AML-193 (cell line): Measurements from ENCODE around the gene DROSHA.

ENCODE experiments used
- DNase-seq, 2 experiments: peaks; one replicate each; lab custom pipeline; 2025; lab: John Stamatoyannopoulos, UW

DROSHA gene

GRCh38 chr5:31469886-31470285 lies 62.0 kb downstream of the DROSHA start:
- DNase-seq = no peak

- DNase-seq = no peak
These were observed 62.4 kb downstream of the DROSHA start for GRCh38 chr5:31469466-31469865.

- no peak for DNase-seq
These were observed 66.6 kb downstream of the DROSHA start for GRCh38 chr5:31465291-31465690.

- DNase-seq = no peak
These were observed 67.8 kb downstream of the DROSHA start for GRCh38 chr5:31464081-31464480.

- DNase-seq = no peak
These were observed 68.5 kb downstream of the DROSHA start for GRCh38 chr5:31463351-31463750.

GRCh38 chr5:31459594-31459993 lies 72.3 kb downstream of the DROSHA start:
- no peak for DNase-seq

- no peak for DNase-seq
These were observed 76.7 kb downstream of the DROSHA start for GRCh38 chr5:31455172-31455571.

GRCh38 chr5:31453522-31453921 lies 78.4 kb downstream of the DROSHA start:
- no peak for DNase-seq

- DNase-seq = no peak
These were observed 79.6 kb downstream of the DROSHA start for GRCh38 chr5:31452314-31452713.

DNA sequence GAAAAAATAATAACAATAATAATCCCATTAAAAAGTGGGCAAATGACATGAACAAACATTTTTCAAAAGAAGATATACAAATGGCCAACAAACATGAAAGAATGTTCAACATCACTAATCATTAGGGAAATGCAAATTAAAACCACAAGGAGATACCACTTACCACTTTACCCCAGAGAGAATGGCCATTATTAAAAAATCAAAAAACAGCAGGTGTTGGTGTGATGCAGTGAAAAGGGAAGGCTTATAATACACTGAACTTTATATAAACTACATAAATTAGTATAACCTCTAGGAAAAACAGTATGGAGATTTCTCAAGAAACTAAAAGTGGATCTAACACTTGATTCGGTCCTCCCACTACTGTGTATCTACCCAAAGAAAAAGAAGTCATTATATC lies 81.9 kb downstream of the DROSHA start:
- no peak for DNase-seq

- no peak for DNase-seq
These were observed 82.7 kb downstream of the DROSHA start for GRCh38 chr5:31449174-31449573.

GRCh38 chr5:31445041-31445600 lies 86.8 kb downstream of the DROSHA start:
- DNase-seq = no peak

DNA sequence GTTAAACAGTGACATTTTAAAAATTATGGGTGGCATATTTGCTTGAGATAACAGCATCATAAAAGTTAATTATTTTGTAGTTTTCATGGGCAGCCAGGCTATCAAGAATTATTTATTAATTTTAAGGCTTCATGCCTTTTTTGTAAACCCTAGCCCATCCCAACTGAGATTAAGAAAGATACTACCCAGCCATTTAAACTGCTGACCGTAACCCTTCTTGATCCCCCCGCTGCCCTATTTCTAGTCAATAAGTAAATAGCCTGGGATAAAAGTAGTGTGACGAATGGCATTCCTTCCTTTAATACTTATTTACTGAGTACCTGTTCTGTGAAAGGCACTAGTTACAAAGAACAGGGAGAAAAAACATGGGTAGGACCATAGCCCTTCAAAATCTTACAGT lies 88.3 kb downstream of the DROSHA start:
- DNase-seq = no peak

DNA sequence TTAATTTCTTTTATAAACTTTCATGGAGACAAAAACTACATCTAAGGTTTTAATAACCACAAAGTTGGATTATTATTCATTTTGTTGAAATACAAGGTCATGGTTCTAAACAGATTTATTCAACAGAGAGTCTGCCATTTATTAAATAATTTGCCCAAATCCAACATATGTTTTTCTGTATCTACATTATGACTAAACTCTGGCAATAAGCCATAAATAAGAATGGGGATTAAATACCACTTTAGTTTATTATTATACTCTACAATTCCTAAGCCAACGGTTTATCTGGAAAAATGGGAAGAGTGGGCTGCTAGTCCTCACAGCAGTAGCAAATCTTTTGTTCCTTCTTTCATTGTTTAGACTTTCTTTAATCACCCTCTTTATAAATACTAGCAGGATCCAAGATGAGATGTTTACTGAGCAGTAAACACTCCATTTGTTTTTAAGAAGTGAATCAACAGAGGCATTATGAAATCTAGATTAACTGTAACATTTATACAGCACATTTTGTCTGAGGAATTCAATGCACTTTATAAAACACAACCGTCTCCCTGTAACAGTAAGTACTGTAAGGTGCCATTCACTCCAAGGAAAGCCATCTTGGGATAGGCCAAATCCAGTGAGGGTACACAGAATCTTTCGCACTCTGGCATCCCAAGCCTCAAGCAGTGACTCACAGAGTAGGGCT lies 89.7 kb downstream of the DROSHA start:
- DNase-seq = no peak

DNA sequence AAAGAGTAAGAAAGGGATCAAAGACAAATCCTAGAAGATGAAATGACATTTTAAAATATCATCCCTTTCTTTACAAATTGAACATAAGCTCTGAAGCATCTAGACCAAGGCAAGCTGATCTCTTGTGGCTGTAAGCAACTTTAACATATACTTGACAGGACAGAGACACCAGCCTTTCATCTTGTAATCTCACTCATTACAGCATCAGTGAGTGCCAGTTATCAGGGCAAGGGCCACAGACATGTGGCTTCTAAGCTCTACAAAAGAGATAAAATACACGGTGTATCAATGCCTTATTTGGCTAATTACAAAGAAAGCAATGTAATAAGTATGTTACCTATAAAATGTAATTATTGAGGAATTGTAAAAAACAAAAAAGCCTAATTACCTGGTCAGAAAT lies 95.0 kb downstream of the DROSHA start:
- DNase-seq = no peak

DNA sequence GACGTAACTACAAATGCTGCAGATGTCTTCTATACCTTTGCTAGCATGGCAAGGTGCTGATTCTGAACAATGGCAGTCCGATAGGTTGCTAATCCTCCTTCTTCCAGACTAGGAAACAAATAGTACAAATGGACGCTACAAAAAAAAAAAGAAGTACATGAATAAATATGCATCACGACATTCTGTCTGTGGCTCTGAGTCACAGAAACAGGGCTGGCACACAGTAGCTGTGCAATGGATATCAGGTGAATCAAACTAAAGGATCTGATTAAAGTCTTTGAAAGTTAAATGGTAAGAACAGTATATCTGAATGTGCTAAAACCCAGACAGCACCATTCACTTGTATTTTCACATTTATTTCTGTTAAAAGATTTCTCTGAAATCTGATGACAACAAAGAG lies 96.2 kb downstream of the DROSHA start:
- DNase-seq = no peak

DNA sequence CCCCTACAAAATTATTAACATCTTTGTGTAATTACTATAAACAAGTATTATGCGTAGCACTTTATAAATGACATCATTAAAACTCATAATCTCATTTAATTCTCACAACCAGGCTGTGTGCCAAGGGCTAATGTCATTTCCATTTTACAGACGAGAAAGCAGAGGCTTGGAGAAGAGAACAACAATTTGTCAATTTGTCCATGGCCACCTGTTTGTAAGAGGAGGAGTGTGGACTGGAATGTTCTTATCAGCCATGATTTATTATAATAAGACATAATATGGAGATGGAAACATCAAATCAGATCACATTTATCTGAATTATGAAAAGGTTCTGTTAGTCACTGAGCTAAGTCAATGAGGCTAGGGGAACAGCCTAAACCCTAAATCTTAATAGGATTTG lies 97.0 kb downstream of the DROSHA start:
- DNase-seq = no peak

GRCh38 chr5:31433229-31433628 lies 98.7 kb downstream of the DROSHA start:
- no peak for DNase-seq

GRCh38 chr5:31427724-31428309 lies 104.1 kb downstream of the DROSHA start:
- no peak for DNase-seq

DNA sequence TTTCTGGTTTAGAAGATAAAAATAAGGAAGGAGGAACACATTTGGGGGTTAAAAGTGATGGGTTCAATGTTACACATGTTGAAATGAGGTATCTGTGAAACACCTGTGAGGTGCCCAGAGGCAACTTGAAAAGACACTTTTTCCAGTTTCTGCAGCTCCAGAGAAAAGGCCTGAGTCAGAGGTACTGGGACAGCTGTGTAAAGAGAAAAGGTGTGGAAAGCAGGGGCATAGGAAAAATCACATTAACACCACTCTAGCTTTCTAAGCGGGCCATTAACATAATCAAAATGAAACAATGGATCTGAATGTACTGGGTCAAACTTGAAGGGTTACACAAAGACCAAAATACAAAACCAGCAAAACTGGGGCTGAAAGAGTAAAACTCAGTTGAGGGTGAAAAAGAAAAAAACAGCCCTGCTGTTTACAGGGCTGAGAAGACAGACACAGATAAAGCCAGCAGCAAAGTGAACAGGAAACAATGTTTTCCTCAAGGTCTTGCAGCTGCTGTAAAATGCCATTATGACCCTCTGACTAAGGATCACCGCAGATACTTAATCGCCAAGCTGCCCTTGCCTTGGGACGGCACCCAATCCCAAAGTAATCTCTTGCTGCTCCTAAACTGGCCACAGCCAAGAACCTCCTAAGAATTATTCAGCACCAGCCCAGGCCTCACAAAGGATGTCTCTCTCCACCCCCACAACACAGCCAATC lies 104.7 kb downstream of the DROSHA start:
- no peak for DNase-seq

GRCh38 chr5:31421806-31422586 lies 109.9 kb downstream of the DROSHA start:
- no peak for DNase-seq

- DNase-seq = no peak
These were observed 114.4 kb downstream of the DROSHA start for GRCh38 chr5:31417512-31417911.
